SU-DHL-6 (cell line): ENCODE results near the gene NEU2.

Experiments used
- H2AFZ ChIP-seq: fragments of 200-600 bp; sonication (generic); 2 replicates; pipeline ENCODE4 v1.6.1; 2014; ENCODE audit warnings: low read depth, mild to moderate bottlenecking, moderate library complexity, mixed read lengths, antibody characterized with exemption, low read length; ENCODE audit not compliant: severe bottlenecking
- H3F3A ChIP-seq: fragments of 200-600 bp; shearing (Covaris generic); 2 replicates; pipeline ENCODE4 v1.6.0; 2016; ENCODE audit warnings: antibody characterized with exemption, mild to moderate bottlenecking; ENCODE audit not compliant: insufficient read depth
- H3K27ac ChIP-seq: fragments of 200-600 bp; sonication (generic); 2 replicates; pipeline ENCODE4 v1.5.1; 2016; ENCODE audit warnings: low read depth, mild to moderate bottlenecking, low read length, moderate library complexity, mixed read lengths
- H3K27me3 ChIP-seq: fragments of 200-600 bp; sonication (generic), shearing (Covaris generic); 2 replicates; pipeline ENCODE4 v1.6.0; 2014; ENCODE audit warnings: mild to moderate bottlenecking, low read length
- H3K36me3 ChIP-seq: fragments of 200-600 bp; sonication (generic); 2 replicates; pipeline ENCODE4 v1.6.1; 2014; ENCODE audit warnings: mild to moderate bottlenecking, low read length, mixed read lengths
- H3K4me2 ChIP-seq: fragments of 300-600, 200-600 bp; shearing (Covaris generic), sonication (generic); 2 replicates; pipeline ENCODE4 v1.6.0; 2014; ENCODE audit warnings: low read length, low read depth, mild to moderate bottlenecking; ENCODE audit not compliant: poor library complexity, severe bottlenecking
- H3K4me3 ChIP-seq: fragments of 200-600 bp; sonication (generic); 2 replicates; pipeline ENCODE4 v1.5.1; 2014; ENCODE audit warnings: antibody characterized with exemption, low read length, mild to moderate bottlenecking, mixed read lengths; ENCODE audit not compliant: insufficient read depth, poor library complexity, severe bottlenecking
- H3K79me2 ChIP-seq: fragments of 200-600 bp; sonication (generic); 2 replicates; pipeline ENCODE4 v1.6.1; 2014; ENCODE audit warnings: mild to moderate bottlenecking, low read length, moderate library complexity; ENCODE audit not compliant: insufficient read depth
- H3K9ac ChIP-seq: fragments of 200-600 bp; sonication (generic); 2 replicates; pipeline ENCODE4 v1.7.0; 2014; ENCODE audit warnings: mild to moderate bottlenecking, low read length
- H3K9me2 ChIP-seq: fragments of 200-600 bp; sonication (generic); replicated peaks from 2 replicates; pipeline ENCODE4 v1.6.1; 2014; ENCODE audit warnings: low read length; ENCODE audit not compliant: insufficient read depth
- H3K9me3 ChIP-seq: fragments of 200-600 bp; sonication (generic); 2 replicates; pipeline ENCODE4 v1.6.1; 2014; ENCODE audit warnings: low read length, mixed read lengths; ENCODE audit not compliant: insufficient read depth
- H4K20me1 ChIP-seq: fragments of 200-600 bp; sonication (generic); 2 replicates; pipeline ENCODE4 v1.6.1; 2014; ENCODE audit warnings: low read depth, mild to moderate bottlenecking, antibody characterized with exemption, low read length, moderate library complexity, mixed read lengths
- CTCF ChIP-seq: fragments of 200-600 bp; sonication (generic); IDR thresholded peaks from one replicate; pipeline ENCODE4 v1.5.1; 2017; ENCODE audit warnings: antibody characterized with exemption, mild to moderate bottlenecking, low read length, moderate library complexity; ENCODE audit not compliant: insufficient read depth, poor library complexity, severe bottlenecking
- EZH2phosphoT487 ChIP-seq: fragments of 200-600 bp; sonication (generic), shearing (Covaris generic); conservative IDR thresholded peaks from 2 replicates; pipeline ENCODE4 v1.6.1; 2018; ENCODE audit warnings: mild to moderate bottlenecking, antibody characterized with exemption, low read length, moderate library complexity, mixed read lengths

Gene NEU2

GRCh38 chr2:233007270-233007669 lies 25.2 kb upstream of the NEU2 start:
- Histone ChIP-seq H4K20me1 (no peaks in the 10 kb centered on the region), H3F3A (no peaks in the 10 kb centered on the region), H3K4me3 (no peak overlapping the region), H2AFZ (no peak overlapping the region), H3K36me3 (no peaks in the 10 kb centered on the region), H3K9me3 (no peaks in the 10 kb centered on the region), H3K4me2 (no peak overlapping the region), H3K9ac (no peak overlapping the region), H3K27me3 (no peaks in the 10 kb centered on the region), H3K9me2 (no peaks in the 10 kb centered on the region), H3K27ac (no peak overlapping the region), H3K79me2 (no peaks in the 10 kb centered on the region)
- no peak for TF ChIP-seq EZH2phosphoT487
- TF ChIP-seq CTCF = no peak

GRCh38 chr2:233007739-233008138 lies 24.7 kb upstream of the NEU2 start:
- H3K27ac ChIP-seq = no peak overlapping the region
- H3K4me2 ChIP-seq = no peak overlapping the region
- H3F3A ChIP-seq = no peaks in the 10 kb centered on the region
- H3K27me3 ChIP-seq = no peaks in the 10 kb centered on the region
- TF ChIP-seq CTCF = no peak
- no peak for TF ChIP-seq EZH2phosphoT487
- H3K36me3 ChIP-seq = no peaks in the 10 kb centered on the region
- no peaks in the 10 kb centered on the region for H3K9me2 ChIP-seq
- H3K9me3 ChIP-seq = no peaks in the 10 kb centered on the region
- no peaks in the 10 kb centered on the region for H3K79me2 ChIP-seq
- H2AFZ ChIP-seq = no peak overlapping the region
- H3K4me3 ChIP-seq = no peak overlapping the region
- H3K9ac ChIP-seq = no peak overlapping the region
- H4K20me1 ChIP-seq = no peaks in the 10 kb centered on the region

- H3K4me3 ChIP-seq = no peak overlapping the region
- no peaks in the 10 kb centered on the region for H3K36me3 ChIP-seq
- no peak overlapping the region for H3K9ac ChIP-seq
- H3K79me2 ChIP-seq = no peaks in the 10 kb centered on the region
- no peak for TF ChIP-seq CTCF
- TF ChIP-seq EZH2phosphoT487 = no peak
- H3K4me2 ChIP-seq = no peak overlapping the region
- no peak overlapping the region for H2AFZ ChIP-seq
- H3K9me3 ChIP-seq = no peaks in the 10 kb centered on the region
- no peaks in the 10 kb centered on the region for H4K20me1 ChIP-seq
- no peaks in the 10 kb centered on the region for H3K9me2 ChIP-seq
- no peaks in the 10 kb centered on the region for H3F3A ChIP-seq
- H3K27ac ChIP-seq = no peak overlapping the region
- H3K27me3 ChIP-seq = no peaks in the 10 kb centered on the region
These were observed 22.8 kb upstream of the NEU2 start for GRCh38 chr2:233009661-233010060.
